ENCODE results near the gene ZNF709.
"Not testable (repeated sequence)": the region's sequence is repeated elsewhere in the genome, so short reads cannot be mapped to it uniquely, and the experiment has no call there.

GRCh38 chr19:12486265-12486783, 1.7 kb upstream of the ZNF709 start:
- not testable (repeated sequence) for TF ChIP-seq CTCF (IDR thresholded peaks at IDR 0.05; ENCODE audit: low read length); EZH2 (optimal IDR thresholded peaks at IDR 0.05; ENCODE audit: low read depth, low read length); EZH2phosphoT487 (IDR thresholded peaks at IDR 0.05; ENCODE audit: low read length)

Data from MM.1S (cell line).